Neural progenitor cell (in vitro differentiated cells): ENCODE measurements around the gene ZKSCAN8. TPM values are rescaled to one million over a fixed set of nuclear protein-coding genes. Genes with fewer than 3 reads are reported as not detected.

Experiments
- DNase-seq: peaks from one replicate; pipeline ENCODE4 v3.0.0-alpha.2; 2016; ENCODE audit warnings: low spot score
- H2AFZ ChIP-seq: fragments of 200-600 bp; sonication (generic); replicated peaks from 2 replicates; pipeline ENCODE4 v1.6.1; 2016; ENCODE audit warnings: antibody characterized with exemption
- H3F3A ChIP-seq: fragments of 200-600 bp; sonication (generic); 2 replicates; pipeline ENCODE4 v1.6.1; 2016; ENCODE audit warnings: antibody characterized with exemption, low read depth
- H3K27ac ChIP-seq: fragments of 200-600 bp; sonication (generic); 2 replicates; pipeline ENCODE4 v1.5.1; 2016; ENCODE audit warnings: mild to moderate bottlenecking
- H3K27me3 ChIP-seq: fragments of 200-600 bp; sonication (generic); 2 replicates; pipeline ENCODE4 v1.6.1; 2016; ENCODE audit warnings: mild to moderate bottlenecking, moderate library complexity
- H3K36me3 ChIP-seq: fragments of 200-600 bp; sonication (generic); 2 replicates; pipeline ENCODE4 v1.5.1; 2016
- H3K4me1 ChIP-seq: fragments of 200-600 bp; sonication (generic); 2 replicates; pipeline ENCODE4 v1.6.1; 2016; ENCODE audit warnings: mixed run types
- H3K4me2 ChIP-seq: fragments of 200-600 bp; sonication (generic); 2 replicates; pipeline ENCODE4 v1.6.1; 2016
- H3K4me3 ChIP-seq: fragments of 200-600 bp; sonication (generic); 2 replicates; pipeline ENCODE4 v1.5.1; 2016
- H3K79me2 ChIP-seq: fragments of 200-600 bp; sonication (generic); 2 replicates; pipeline ENCODE4 v1.6.1; 2016; ENCODE audit warnings: low read depth
- H3K9ac ChIP-seq: fragments of 200-600 bp; sonication (generic); 2 replicates; pipeline ENCODE4 v1.6.1; 2016
- H3K9me3 ChIP-seq: fragments of 200-600 bp; sonication (generic); 2 replicates; pipeline ENCODE4 v1.5.1; 2016; ENCODE audit warnings: low read depth
- H4K20me1 ChIP-seq: fragments of 200-600 bp; sonication (generic); 2 replicates; pipeline ENCODE4 v1.6.1; 2016; ENCODE audit warnings: low read depth
- H3K27ac Mint-ChIP-seq: 3 replicates; pipeline ENCODE4 v1.8.0; 2021; ENCODE audit warnings: mixed read lengths
- H3K27me3 Mint-ChIP-seq: 2 replicates; pipeline ENCODE4 v1.8.0; 2022; ENCODE audit warnings: low read depth, mild to moderate bottlenecking, inconsistent platforms, moderate library complexity, mixed read lengths; ENCODE audit not compliant: insufficient read depth
- H3K36me3 Mint-ChIP-seq: 3 replicates; pipeline ENCODE4 v1.8.0; 2021; ENCODE audit warnings: mixed read lengths
- H3K4me1 Mint-ChIP-seq: 3 replicates; pipeline ENCODE4 v1.8.0; 2021; ENCODE audit warnings: mixed read lengths
- H3K4me3 Mint-ChIP-seq: 3 replicates; pipeline ENCODE4 v1.8.0; 2021; ENCODE audit warnings: mild to moderate bottlenecking, moderate library complexity, mixed read lengths
- H3K9me3 Mint-ChIP-seq: 3 replicates; pipeline ENCODE4 v1.8.0; 2020; ENCODE audit warnings: mixed read lengths
- EZH2 ChIP-seq: fragments of 200-600 bp; sonication (generic); IDR thresholded peaks from 2 replicates; pipeline ENCODE4 v1.6.1; 2017; ENCODE audit warnings: antibody characterized with exemption, mild to moderate bottlenecking, moderate library complexity
- EZH2phosphoT487 ChIP-seq: fragments of 200-600 bp; sonication (generic); IDR thresholded peaks from 2 replicates; pipeline ENCODE4 v1.6.1; 2017; ENCODE audit warnings: antibody characterized with exemption
- total RNA-seq: library from RNA; depleted of rRNA; stranded (reverse); fragments of >200 nt; gene quantifications from 2 replicates; pipeline ENCODE4 v1.2.3, GENCODE V29; 2015; ENCODE audit warnings: low replicate concordance
- TF ChIP-seq, protein P1 (sequence below): fragments of 200-600 bp; sonication (generic); IDR thresholded peaks from 2 replicates; pipeline ENCODE4 v1.5.1; 2017; ENCODE audit warnings: antibody characterized with exemption, mild to moderate bottlenecking

The ZKSCAN8 gene
- total RNA-seq, 1 donor from 2014 or later = 42.7 TPM

DNA sequence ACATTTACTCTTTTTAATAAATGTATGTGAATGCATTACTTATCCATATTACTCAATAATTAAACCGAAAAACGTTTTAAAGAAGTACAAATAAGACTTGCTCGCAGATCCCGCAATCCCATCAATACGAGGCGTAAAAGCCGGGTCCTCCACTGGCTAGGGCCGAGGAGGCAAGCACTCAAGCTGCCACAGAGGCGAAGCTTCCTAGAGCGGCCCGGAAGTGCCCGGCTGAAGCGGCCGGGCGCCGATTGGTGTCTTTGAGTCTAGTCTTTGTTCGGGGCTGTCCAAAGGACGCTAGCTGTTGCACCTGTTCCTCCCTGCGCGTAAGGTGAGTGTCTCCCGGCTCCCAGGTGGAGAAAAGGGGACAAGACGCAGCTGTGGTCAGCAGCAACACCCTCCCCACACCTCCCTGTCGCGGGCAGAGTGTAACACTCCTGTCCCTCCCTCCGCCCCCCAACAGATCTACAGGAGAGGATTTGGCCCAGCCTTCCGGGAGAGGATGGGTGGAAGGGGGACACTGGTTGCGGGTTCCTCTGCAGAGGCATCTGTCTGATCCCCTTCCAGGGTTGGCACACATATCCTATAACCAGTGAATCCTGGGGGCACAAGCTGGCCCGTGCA is 17.2 kb upstream of the ZKSCAN8 start, which contains the start of gene ZSCAN16:
TSS of gene ZSCAN16 (plus strand) at position 260 of the 621 bp plus-strand sequence. CDS start 835 bp downstream, outside the sequence.
- Mint-ChIP-seq H3K4me1 (peaks cover 20% of the 10 kb centered on the region), H3K4me3 (peak within 1 kb of the TSS; percentile 97), H3K36me3 (peaks cover 15% of the 10 kb centered on the region), H3K9me3 (no peaks in the 10 kb centered on the region), H3K27me3 (no peaks in the 10 kb centered on the region), H3K27ac (peak within 1 kb of the TSS; percentile 94)
- peak within 1 kb of the TSS; percentile 89 for H3K4me2 ChIP-seq
- peak within 1 kb of the TSS; percentile 78 for H3K4me3 ChIP-seq
- peaks cover 64% of the 10 kb centered on the region for H3K79me2 ChIP-seq
- peak within 1 kb of the TSS; percentile 90 for H2AFZ ChIP-seq
- TF ChIP-seq EZH2 (no peak), EZH2phosphoT487 (no peak)
- TF ChIP-seq, protein P1, sequence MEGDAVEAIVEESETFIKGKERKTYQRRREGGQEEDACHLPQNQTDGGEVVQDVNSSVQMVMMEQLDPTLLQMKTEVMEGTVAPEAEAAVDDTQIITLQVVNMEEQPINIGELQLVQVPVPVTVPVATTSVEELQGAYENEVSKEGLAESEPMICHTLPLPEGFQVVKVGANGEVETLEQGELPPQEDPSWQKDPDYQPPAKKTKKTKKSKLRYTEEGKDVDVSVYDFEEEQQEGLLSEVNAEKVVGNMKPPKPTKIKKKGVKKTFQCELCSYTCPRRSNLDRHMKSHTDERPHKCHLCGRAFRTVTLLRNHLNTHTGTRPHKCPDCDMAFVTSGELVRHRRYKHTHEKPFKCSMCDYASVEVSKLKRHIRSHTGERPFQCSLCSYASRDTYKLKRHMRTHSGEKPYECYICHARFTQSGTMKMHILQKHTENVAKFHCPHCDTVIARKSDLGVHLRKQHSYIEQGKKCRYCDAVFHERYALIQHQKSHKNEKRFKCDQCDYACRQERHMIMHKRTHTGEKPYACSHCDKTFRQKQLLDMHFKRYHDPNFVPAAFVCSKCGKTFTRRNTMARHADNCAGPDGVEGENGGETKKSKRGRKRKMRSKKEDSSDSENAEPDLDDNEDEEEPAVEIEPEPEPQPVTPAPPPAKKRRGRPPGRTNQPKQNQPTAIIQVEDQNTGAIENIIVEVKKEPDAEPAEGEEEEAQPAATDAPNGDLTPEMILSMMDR = no peak
- H3K36me3 ChIP-seq = peaks cover 26% of the 10 kb centered on the region
- peak; percentile 95 for DNase-seq
- no peaks in the 10 kb centered on the region for H3K9me3 ChIP-seq
- peak within 1 kb of the TSS; percentile 35 for H3K9ac ChIP-seq
- H3K27me3 ChIP-seq = no peaks in the 10 kb centered on the region
- H4K20me1 ChIP-seq = peaks cover 34% of the 10 kb centered on the region
- H3F3A ChIP-seq = peaks cover 2% of the 10 kb centered on the region
- H3K4me1 ChIP-seq = peaks cover 14% of the 10 kb centered on the region
- H3K27ac ChIP-seq = no peak within 1 kb of the TSS

DNA sequence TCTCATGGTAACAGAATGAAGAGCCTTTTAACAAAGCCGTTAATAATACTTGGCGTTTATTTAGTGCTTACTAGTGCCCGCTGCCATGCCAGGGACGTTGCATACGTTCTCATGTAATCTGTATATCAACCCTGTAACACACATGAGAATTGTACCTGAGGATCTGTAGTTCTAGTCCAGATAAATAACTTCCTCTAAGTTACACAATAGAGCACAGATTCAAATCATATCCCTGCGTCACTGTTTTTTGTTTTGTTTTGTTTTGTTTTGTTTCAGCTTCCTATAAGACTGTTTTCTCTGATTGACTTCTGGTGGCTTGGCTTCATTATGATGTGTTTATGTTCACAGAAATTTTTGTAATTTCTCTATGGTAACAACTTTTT is 16.7 kb upstream of the ZKSCAN8 start:
- H3K27me3 Mint-ChIP-seq = no peaks in the 10 kb centered on the region
- no peak overlapping the region for H3K27ac ChIP-seq
- peaks cover 69% of the 10 kb centered on the region for H3K79me2 ChIP-seq
- peak overlapping the region; percentile 78 for H3K4me3 ChIP-seq
- peak overlapping the region; percentile 94 for H3K27ac Mint-ChIP-seq
- H3K4me2 ChIP-seq = peak overlapping the region; percentile 89
- H3K4me1 Mint-ChIP-seq = peaks cover 20% of the 10 kb centered on the region
- no peaks in the 10 kb centered on the region for H3K9me3 ChIP-seq
- TF ChIP-seq EZH2phosphoT487 (no peak), EZH2 (no peak)
- TF ChIP-seq, protein P1 = no peak
- peaks cover 21% of the 10 kb centered on the region for H3K36me3 ChIP-seq
- DNase-seq = no peak
- H3K4me3 Mint-ChIP-seq = peak overlapping the region; percentile 97
- H3K36me3 Mint-ChIP-seq = peaks cover 16% of the 10 kb centered on the region
- no peak overlapping the region for H2AFZ ChIP-seq
- no peaks in the 10 kb centered on the region for H3K9me3 Mint-ChIP-seq
- H3K27me3 ChIP-seq = no peaks in the 10 kb centered on the region
- H3F3A ChIP-seq = peaks cover 2% of the 10 kb centered on the region
- peak overlapping the region; percentile 35 for H3K9ac ChIP-seq
- peaks cover 39% of the 10 kb centered on the region for H4K20me1 ChIP-seq
- H3K4me1 ChIP-seq = peaks cover 14% of the 10 kb centered on the region

DNA sequence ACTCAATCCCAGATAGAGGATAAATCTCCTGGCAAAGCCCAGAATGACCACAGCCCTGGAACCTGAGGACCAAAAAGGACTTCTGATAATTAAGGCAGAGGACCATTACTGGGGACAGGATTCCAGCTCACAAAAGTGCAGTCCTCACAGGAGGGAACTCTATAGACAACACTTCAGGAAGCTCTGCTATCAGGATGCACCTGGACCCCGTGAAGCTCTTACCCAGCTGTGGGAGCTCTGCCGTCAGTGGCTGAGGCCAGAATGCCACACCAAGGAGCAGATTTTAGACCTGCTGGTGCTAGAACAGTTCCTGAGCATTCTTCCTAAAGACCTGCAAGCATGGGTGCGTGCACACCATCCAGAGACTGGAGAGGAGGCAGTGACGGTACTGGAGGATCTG is 16.3 kb upstream of the ZKSCAN8 start:
- no peak overlapping the region for H3K27ac Mint-ChIP-seq
- no peaks in the 10 kb centered on the region for H3K27me3 Mint-ChIP-seq
- peak overlapping the region; percentile 97 for H3K4me3 Mint-ChIP-seq
- no peaks in the 10 kb centered on the region for H3K9me3 Mint-ChIP-seq
- H3K36me3 ChIP-seq = peaks cover 17% of the 10 kb centered on the region
- no peak overlapping the region for H2AFZ ChIP-seq
- H3F3A ChIP-seq = peaks cover under 1% of the 10 kb centered on the region
- peaks cover 73% of the 10 kb centered on the region for H3K79me2 ChIP-seq
- H3K4me1 Mint-ChIP-seq = peaks cover 20% of the 10 kb centered on the region
- peak overlapping the region; percentile 35 for H3K9ac ChIP-seq
- H3K27ac ChIP-seq = no peak overlapping the region
- H3K36me3 Mint-ChIP-seq = peaks cover 13% of the 10 kb centered on the region
- H4K20me1 ChIP-seq = peaks cover 42% of the 10 kb centered on the region
- peaks cover 14% of the 10 kb centered on the region for H3K4me1 ChIP-seq
- peak overlapping the region; percentile 89 for H3K4me2 ChIP-seq
- no peaks in the 10 kb centered on the region for H3K9me3 ChIP-seq
- no peak for TF ChIP-seq EZH2phosphoT487
- no peak for TF ChIP-seq EZH2
- TF ChIP-seq, protein P1 = no peak
- H3K27me3 ChIP-seq = no peaks in the 10 kb centered on the region
- peak overlapping the region; percentile 78 for H3K4me3 ChIP-seq
- no peak for DNase-seq
